Stimulated activated CD4-positive, alpha-beta T cell treated with anti-CD3 and anti-CD28 coated beads, TNF-alpha, amount 100 ng/mL, for 1 hour (primary cell): ENCODE data around the gene DLG4.

Experiments used
- DNase-seq, 3 donors: peaks; one replicate each; pipeline ENCODE4 v3.0.0-alpha.2; 2020; ENCODE audit warnings: low read depth in 3 of 3, low spot score in 1 of 3

DLG4 gene

GRCh38 chr17:7219812-7220592 lies at the start of gene DLG4, which contains the start of gene ACADVL:
DLG4 (minus strand) TSS chr17:7219836.
ACADVL (plus strand) TSS chr17:7219938; CDS start chr17:7219985, 47 bp downstream.
- DNase-seq: peak in 2 of 3 donors; percentile 55 to 65

GRCh38 chr17:7266784-7267183 lies 47.1 kb upstream of the DLG4 start:
- no peak for DNase-seq

GRCh38 chr17:7263801-7264078 lies 44.1 kb upstream of the DLG4 start:
- DNase-seq: no peak

DNA sequence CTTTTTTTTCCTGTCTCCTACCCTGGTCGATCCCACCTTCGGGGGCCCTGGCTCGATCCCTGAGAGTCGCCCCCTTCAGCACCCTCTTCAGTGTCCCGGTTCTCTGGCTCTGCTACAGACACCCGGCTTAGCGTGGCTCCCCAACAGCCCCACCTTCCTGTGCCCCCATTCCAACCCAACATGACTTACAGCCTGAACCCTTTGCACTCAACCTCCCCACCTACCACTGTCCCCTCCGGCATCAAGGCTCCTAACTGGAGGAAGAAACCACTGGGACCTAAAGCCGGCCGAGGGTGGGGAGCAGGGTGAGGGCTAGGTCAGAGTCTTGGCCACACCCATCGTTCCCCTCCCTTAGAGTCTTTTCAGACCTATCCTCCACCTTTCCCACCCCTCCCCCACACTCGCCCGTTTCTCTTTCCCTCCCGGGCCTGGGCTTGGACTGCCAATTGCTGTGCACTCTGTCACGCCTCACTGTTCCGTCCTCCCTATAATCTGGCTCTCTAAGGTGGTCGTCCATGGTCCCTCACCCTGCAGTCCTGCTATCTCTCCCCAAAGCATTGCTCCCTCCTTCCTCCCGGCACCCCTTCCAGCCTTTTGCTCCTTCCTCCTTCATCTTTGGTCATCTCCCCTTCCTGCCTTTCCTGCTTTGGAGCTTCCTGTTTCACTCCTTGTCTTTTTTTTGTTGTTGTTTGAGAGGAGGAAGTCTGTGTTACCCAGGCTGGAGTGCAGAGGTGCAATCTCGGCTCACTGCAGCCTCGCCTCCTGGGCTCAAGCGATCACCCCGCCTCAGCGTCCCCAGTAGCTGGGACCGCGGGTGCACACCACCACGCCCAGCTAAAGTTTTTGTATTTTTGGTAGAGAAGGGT lies 43.5 kb upstream of the DLG4 start:
- no peak for DNase-seq

- no peak for DNase-seq
Measured at GRCh38 chr17:7262192-7262934, 42.7 kb upstream of the DLG4 start, which contains the start of gene CLDN7. CLDN7 (minus strand) TSS chr17:7262478; CDS start chr17:7262043, 435 bp downstream.

DNA sequence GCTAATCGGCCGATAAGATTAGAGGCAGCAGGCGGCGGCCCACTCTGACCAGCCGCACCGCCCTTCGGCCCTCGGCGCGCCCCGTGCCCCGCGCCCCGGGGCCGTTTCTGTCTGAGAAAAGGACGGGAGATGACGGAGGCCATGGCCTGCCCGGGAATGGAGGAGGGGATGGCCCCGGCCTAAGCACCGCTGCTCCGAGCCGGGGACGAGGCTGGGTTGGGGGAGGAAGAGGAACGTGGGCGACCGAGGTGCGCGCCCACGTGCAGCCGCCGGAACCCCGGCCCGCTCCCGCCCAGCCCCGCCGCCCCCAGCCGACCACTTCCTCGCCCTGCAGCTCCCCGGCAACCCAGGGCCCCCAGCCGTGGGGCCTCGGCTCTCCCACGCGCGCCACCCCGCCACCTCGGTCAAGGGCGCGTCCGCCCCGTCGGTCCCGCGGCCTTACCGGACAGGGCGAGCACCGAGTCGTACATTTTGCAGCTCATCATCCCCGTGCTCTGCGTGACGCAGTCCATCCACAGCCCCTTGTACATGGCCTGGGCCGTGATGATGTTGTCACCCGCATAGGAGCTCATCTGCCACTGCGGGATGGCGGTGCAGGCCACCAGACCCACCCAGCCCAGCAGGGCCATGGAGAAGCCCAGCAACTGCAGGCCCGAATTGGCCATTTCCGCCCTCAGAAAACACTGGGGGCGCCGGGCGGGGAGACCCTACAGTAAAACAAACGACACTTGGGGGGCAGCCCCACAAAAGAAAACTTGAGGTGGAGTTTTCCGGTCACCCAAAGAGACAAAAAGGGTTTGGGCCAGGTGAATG lies 41.9 kb upstream of the DLG4 start:
- no peak for DNase-seq

- DNase-seq: no peak
Measured at GRCh38 chr17:7260651-7261378, 41.2 kb upstream of the DLG4 start.

- DNase-seq: no peak
Measured at GRCh38 chr17:7260151-7260550, 40.5 kb upstream of the DLG4 start.

DNA sequence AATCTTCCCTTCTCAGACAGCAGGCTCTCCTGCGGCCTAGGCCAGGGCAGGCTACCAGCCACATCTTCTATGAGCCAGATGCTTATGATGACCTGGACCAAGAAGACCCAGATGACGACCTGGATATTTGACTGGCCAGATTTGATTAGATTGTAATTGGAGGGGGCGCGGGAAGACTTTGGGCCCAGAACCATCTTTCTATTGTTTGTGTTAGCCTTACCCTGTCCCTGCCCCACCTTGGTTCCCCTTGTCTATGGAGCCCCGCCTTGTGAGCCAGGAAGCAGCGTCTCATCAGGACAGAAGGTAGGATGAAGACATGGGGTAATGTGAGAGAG lies 39.9 kb upstream of the DLG4 start:
- no peak for DNase-seq

DNA sequence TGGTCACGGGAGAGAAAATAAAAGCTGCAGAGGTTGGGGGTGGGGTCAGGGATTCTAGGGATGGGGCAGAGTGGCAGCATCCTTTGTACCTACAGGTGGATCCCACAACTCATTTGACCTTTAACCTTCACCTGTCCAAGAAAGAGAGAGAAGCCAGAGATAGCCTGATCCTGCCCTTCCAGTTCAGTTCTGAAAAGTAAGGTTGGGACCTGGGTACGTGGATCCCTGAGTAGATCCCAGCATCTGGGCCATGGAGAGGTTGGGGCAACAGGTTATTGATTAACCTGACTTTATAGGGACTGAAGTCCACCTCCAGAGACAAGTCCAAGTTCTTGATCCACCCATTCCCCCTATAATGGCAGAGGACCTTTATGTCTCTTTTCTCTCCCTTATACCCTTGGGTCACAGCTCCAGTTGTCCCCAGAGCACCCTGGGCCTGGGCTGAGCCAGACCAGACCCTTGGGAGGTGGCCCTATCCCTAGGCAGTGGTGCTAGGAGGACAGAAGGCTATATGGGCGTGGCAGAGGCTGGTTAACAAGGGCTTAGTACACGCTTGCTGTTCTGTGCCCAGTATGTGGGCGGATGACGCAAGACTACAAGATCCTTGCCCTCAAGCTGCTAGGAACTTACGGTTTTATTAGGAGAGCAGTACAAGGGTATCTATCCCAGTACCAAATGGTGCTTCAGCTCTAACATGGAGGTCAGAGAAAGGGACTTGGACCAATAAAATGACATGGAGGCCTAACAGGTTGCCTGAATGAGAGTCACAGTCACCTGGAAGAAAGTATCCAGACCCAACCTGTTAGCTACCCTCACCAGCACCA lies 39.3 kb upstream of the DLG4 start:
- no peak for DNase-seq

DNA sequence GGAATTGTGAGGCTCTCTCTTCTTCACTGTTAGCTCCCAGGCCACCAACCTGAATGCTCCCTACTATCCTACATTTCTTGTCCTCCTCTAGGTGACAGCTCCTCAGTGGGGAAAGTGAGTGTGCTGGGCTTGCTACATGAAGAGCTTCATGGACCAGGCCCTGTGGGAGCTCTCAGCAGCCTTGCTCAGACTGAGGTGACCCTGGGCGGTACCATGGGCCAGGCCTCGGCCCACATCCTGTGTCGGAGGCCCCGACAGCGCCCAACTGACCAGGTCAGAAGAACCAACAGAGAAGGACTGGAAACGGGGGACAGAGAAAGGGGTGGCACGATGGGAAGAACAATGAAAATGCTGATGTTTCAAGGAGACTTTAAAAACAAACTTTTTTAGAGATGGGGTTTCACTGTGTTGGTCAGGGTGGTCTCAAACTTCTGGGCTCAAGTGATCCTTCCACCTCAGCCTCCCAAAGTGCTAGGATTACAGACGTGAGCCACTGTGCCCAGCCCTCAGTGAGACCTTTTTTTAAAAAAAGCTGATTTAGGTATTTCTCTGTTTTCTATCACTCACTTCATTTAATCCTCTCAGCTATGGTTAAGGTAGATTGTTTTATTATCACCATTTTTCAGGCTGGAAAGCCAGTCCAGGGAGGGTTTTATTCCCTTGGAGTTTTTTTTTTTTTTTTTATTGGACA lies 37.3 kb upstream of the DLG4 start:
- DNase-seq: no peak

DNA sequence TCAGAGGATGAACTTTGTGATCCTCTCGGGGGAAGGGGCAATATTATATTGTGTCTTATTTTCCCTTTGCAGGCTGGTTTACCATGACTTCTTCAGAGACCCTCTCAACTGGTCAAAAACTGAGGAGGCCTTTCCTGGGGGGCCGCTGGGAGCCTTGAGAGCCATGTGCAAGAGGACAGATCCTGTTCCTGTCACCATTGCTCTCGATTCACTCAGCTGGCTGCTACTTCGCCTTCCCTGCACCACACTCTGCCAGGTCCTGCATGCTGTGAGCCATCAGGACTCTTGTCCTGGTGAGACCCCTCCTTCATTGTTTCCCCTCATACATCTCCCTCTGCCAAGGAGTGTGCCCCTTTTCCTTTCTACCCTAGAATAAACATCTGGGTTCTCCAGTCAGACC lies 34.9 kb upstream of the DLG4 start:
- no peak for DNase-seq

DNA sequence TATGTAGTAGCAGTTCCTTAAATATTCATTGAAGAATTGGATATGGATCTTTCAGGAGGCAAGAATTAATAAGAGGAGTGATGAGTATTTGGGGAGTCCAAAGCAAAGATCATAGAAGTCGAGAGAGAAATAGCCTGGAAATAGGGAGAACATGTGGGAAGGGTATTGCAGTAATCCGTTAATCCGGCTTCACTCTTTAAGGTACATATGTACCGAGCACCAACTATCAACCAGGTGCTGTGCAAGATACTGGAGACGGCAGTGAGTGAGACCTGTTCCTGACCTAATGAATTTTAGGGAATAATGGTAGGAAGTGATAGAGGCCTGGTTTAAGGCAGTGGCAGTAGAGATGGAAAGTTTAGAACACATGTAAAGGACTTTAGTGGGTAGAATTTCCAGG lies 33.4 kb upstream of the DLG4 start:
- no peak for DNase-seq

DNA sequence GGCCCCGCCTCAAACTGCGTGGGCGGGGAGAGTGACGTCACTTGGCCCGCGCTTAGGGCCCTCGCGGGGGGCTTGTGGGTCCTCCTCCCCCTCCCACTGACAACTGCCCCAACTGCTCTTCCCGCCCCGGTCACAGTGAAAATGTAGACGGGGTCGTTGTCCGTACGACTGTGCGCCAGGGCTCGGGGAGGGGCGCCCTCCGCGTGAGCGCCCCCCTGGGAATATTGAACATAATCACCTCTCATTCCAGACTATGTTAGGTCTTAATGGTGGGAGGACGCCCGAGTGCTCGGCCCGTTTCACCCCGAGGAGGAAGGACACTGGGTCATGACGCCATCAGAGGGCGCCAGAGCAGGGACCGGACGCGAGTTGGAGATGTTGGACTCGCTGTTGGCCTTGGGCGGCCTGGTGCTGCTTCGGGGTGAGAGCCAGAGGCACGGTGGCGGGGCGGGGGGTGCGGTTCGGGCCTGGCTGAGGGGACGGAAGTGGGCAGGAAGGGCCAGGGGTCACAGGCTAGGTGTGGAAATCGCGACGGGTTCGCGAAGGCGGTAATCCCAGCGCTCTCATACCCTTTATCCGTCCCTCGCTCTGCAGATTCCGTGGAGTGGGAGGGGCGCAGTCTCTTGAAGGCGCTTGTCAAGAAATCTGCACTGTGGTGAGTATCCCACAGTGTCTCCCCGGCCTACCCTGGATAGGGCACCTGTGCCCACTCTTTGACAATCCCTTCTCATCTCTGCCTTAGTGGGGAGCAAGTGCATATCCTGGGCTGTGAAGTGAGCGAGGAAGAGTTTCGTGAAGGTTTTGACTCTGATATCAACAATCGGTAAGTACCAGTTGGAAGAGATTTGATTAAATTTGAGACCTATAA lies 32.8 kb upstream of the DLG4 start, which contains the start of gene ELP5:
Gene ELP5, plus strand, starts transcription at position 40 of the 868 bp plus-strand sequence. Its CDS starts 336 bp downstream, at position 376.
- peak; percentile 56 to 75 (median 59) for DNase-seq

GRCh38 chr17:7251661-7252175 lies 32.1 kb upstream of the DLG4 start, which contains the start of gene CTDNEP1:
CTDNEP1 (minus strand) TSS chr17:7251734; CDS start chr17:7251296, 438 bp downstream.
- DNase-seq: peak; percentile 98 to 99 (median 98)

DNA sequence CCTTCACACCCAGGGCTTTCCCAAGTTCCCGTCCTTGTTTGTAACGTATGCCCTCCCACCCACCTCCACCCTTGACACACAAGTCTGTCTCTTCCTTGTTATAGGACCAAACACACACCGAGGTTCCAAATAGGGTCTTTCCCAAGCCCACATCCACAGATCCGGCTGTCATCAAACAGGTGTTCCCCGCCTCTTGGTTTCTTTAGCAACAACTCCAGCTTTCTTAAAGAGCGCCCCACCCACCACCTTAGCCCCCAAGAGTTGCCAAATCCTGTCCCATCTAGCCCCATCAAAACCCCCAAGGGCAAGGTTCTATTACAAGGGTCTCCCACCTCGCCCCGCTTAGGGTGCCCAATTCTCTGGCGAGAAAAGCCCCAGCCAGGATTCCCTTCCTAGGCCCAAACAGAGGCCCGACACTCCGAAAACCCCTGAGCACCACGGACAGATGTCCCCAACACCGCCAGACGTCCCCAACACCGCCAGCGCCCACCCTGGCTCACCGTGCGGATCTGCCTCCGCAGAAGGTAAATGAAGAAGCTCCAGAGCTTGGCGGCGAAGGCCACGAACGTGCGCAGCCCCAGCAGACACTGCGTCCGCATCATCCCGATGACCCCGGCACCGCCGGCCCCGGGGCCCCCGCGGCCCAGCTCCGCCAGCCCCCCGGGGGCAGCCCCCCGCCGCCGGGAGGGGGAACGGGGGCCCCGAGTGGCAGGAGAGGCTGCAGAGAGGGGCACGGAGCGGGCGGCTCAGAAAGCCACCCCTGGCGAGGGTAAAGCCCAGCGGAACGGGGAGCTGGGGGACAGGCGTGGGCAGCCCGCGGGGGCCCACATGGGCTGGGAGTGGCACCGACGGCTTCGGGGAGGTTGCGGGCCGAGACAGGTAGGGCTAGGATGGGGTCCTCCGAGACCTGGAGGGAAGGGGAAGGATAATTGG lies 31.3 kb upstream of the DLG4 start:
- no peak for DNase-seq
